HFFc6 (cell line): ENCODE data around the gene EXOSC5. TPM values are rescaled to one million over a fixed set of nuclear protein-coding genes. Genes with fewer than 3 reads are reported as not detected.

Source experiments
- DNase-seq: peaks from one replicate; pipeline ENCODE4 v3.0.0-alpha.2; 2018
- H3K27ac Mint-ChIP-seq: 2 replicates; pipeline ENCODE4 v1.8.0; 2020; ENCODE audit warnings: mild to moderate bottlenecking, mixed read lengths
- H3K27me3 Mint-ChIP-seq: 2 replicates; pipeline ENCODE4 v1.8.0; 2021; ENCODE audit warnings: mild to moderate bottlenecking, moderate library complexity, mixed read lengths; ENCODE audit not compliant: insufficient read depth
- H3K36me3 Mint-ChIP-seq: 2 replicates; pipeline ENCODE4 v1.8.0; 2021; ENCODE audit warnings: low read depth, mixed read lengths
- H3K4me1 Mint-ChIP-seq: 2 replicates; pipeline ENCODE4 v1.8.0; 2020; ENCODE audit warnings: low read depth, mixed read lengths
- H3K4me3 Mint-ChIP-seq: 2 replicates; pipeline ENCODE4 v1.8.0; 2020; ENCODE audit warnings: mild to moderate bottlenecking, moderate library complexity, mixed read lengths
- H3K9me3 Mint-ChIP-seq: 2 replicates; pipeline ENCODE4 v1.8.0; 2020; ENCODE audit warnings: mild to moderate bottlenecking, mixed read lengths
- CTCF ChIP-seq: fragments of 200-600 bp; sonication (generic); IDR thresholded peaks from 2 replicates; pipeline ENCODE4 v1.5.0; 2021; ENCODE audit warnings: antibody characterized with exemption, mild to moderate bottlenecking
- total RNA-seq, 6 experiments: library from RNA; stranded (reverse); fragmentation: NEBNext Ultra II Directional; extraction: Animal tissue kit (Norgen Biotek cat#: 25700); gene quantifications; 2 replicates in 1 of 6; 3 replicates in 5 of 6; pipeline ENCODE4 v1.2.3, GENCODE V29; 2021

Gene EXOSC5
- total RNA-seq, 6 experiments from 2014 or later = 16.5 to 23.5 (median 18.1) TPM

- Mint-ChIP-seq H3K9me3 (no peaks in the 10 kb centered on the region), H3K27me3 (no peaks in the 10 kb centered on the region), H3K4me1 (peaks cover 31% of the 10 kb centered on the region), H3K4me3 (no peak overlapping the region), H3K27ac (no peak overlapping the region), H3K36me3 (peaks cover 12% of the 10 kb centered on the region; the same call in 1 of the 2 replicates)
- no peak for TF ChIP-seq CTCF
- no peak for DNase-seq
Measured at GRCh38 chr19:41430922-41431321, 33.8 kb upstream of the EXOSC5 start.

GRCh38 chr19:41428481-41428859 lies 31.3 kb upstream of the EXOSC5 start:
- Mint-ChIP-seq H3K9me3 (no peaks in the 10 kb centered on the region), H3K27me3 (peaks cover 1% of the 10 kb centered on the region; the same call in 1 of the 2 replicates), H3K4me3 (peak overlapping the region; percentile 64; the same call in 1 of the 2 replicates), H3K27ac (peak overlapping the region; percentile 60; the same call in 1 of the 2 replicates), H3K36me3 (peaks cover 7% of the 10 kb centered on the region; the same call in 1 of the 2 replicates), H3K4me1 (peaks cover 31% of the 10 kb centered on the region)
- TF ChIP-seq CTCF = no peak
- DNase-seq = no peak

GRCh38 chr19:41427647-41428480 lies 30.7 kb upstream of the EXOSC5 start:
- peak overlapping the region; percentile 78 for H3K27ac Mint-ChIP-seq
- H3K36me3 Mint-ChIP-seq = peaks cover 9% of the 10 kb centered on the region
- H3K27me3 Mint-ChIP-seq = peaks cover 1% of the 10 kb centered on the region; the same call in 1 of the 2 replicates
- H3K4me1 Mint-ChIP-seq = peaks cover 31% of the 10 kb centered on the region
- H3K4me3 Mint-ChIP-seq = peak overlapping the region; percentile 80
- no peak for DNase-seq
- TF ChIP-seq CTCF = no peak
- no peaks in the 10 kb centered on the region for H3K9me3 Mint-ChIP-seq

GRCh38 chr19:41426952-41427646 lies 29.9 kb upstream of the EXOSC5 start, which contains the start of gene B3GNT8:
B3GNT8 (minus strand) TSS chr19:41427374; CDS start chr19:41426778, 596 bp downstream.
- H3K27me3 Mint-ChIP-seq = peaks cover 1% of the 10 kb centered on the region; the same call in 1 of the 2 replicates
- no peaks in the 10 kb centered on the region for H3K9me3 Mint-ChIP-seq
- H3K36me3 Mint-ChIP-seq = peaks cover 7% of the 10 kb centered on the region
- peaks cover 31% of the 10 kb centered on the region for H3K4me1 Mint-ChIP-seq
- peak within 1 kb of the TSS; percentile 78 for H3K27ac Mint-ChIP-seq
- peak; percentile 14 for DNase-seq
- TF ChIP-seq CTCF = no peak
- peak within 1 kb of the TSS; percentile 80 for H3K4me3 Mint-ChIP-seq

GRCh38 chr19:41426116-41426841 lies 29.1 kb upstream of the EXOSC5 start:
- H3K36me3 Mint-ChIP-seq = peaks cover 11% of the 10 kb centered on the region
- no peaks in the 10 kb centered on the region for H3K9me3 Mint-ChIP-seq
- H3K4me3 Mint-ChIP-seq = peak overlapping the region; percentile 80; the same call in 1 of the 2 replicates
- TF ChIP-seq CTCF = no peak
- no peak for DNase-seq
- H3K27ac Mint-ChIP-seq = no peak overlapping the region
- peaks cover 28% of the 10 kb centered on the region for H3K4me1 Mint-ChIP-seq
- H3K27me3 Mint-ChIP-seq = peaks cover 1% of the 10 kb centered on the region; the same call in 1 of the 2 replicates
